Upper lobe of left lung (tissue), 6 donors: Measurements from ENCODE around the gene PIM3. TPM values are rescaled to one million over a fixed set of nuclear protein-coding genes. Genes with fewer than 3 reads are reported as not detected.

Source experiments
- ATAC-seq, 2 donors: fragments of 200-7000 bp; cut with Tn5 transposase; one replicate each; pipeline ENCODE4 v1.9.1; 2022; ENCODE audit warnings: mild to moderate bottlenecking in 2 of 2, moderate library complexity in 2 of 2; ENCODE audit not compliant: low FRiP score in 2 of 2
- DNase-seq, 2 donors: peaks; one replicate each; pipeline ENCODE4 v3.0.0-alpha.2; 2019 to 2020
- H3K27ac ChIP-seq, 4 donors: fragments of 200-600 bp; sonication (generic); one replicate each; pipeline ENCODE4 v1.5.1; 2016 to 2019
- H3K27me3 ChIP-seq, 4 donors: fragments of 200-600 bp; sonication (generic); one replicate each; pipeline ENCODE4 v1.5.1; 2017 to 2019
- H3K36me3 ChIP-seq, 4 donors: fragments of 200-600 bp; sonication (generic); one replicate each; pipeline ENCODE4 v1.5.1; 2016 to 2019
- H3K4me1 ChIP-seq, 4 donors: fragments of 200-600 bp; sonication (generic); one replicate each; pipeline ENCODE4 v1.5.1; 2018 to 2019
- H3K4me3 ChIP-seq, 4 donors: fragments of 200-600 bp; sonication (generic); one replicate each; pipeline ENCODE4 v1.5.1; 2017 to 2019; ENCODE audit warnings: mild to moderate bottlenecking in 2 of 4, moderate library complexity in 1 of 4
- H3K9me3 ChIP-seq, 4 donors: fragments of 200-600 bp; sonication (generic); one replicate each; pipeline ENCODE4 v1.5.1; 2018 to 2019
- CTCF ChIP-seq, 6 experiments: fragments of 450-650 bp in 4 of 6; fragments of 200-600 bp in 2 of 6; sonication (generic) in 2 of 6; IDR thresholded peaks; one replicate each; pipeline ENCODE4 v1.5.1; 2016 to 2019; ENCODE audit warnings: antibody characterized with exemption in 6 of 6
- EP300 ChIP-seq, 4 donors: sonication (generic); formaldehyde crosslinking; IDR thresholded peaks; one replicate each; pipeline ENCODE4 v1.5.1; 2017; ENCODE audit warnings: antibody characterized with exemption in 4 of 4, control low read depth in 2 of 4
- POLR2A ChIP-seq, 4 donors: fragments of 450-650 bp; IDR thresholded peaks; one replicate each; pipeline ENCODE4 v1.5.1; 2016 to 2017; ENCODE audit warnings: antibody characterized with exemption in 4 of 4, mild to moderate bottlenecking in 2 of 4
- POLR2AphosphoS5 ChIP-seq, 2 donors: sonication (generic); formaldehyde crosslinking; IDR thresholded peaks; one replicate each; pipeline ENCODE4 v1.5.1; 2017; ENCODE audit warnings: antibody characterized with exemption in 2 of 2
- WGBS, 2 donors: methylation state at CpG; one replicate each; pipeline ENCODE4 v1.1.5; 2017 to 2018; 5-methylcytosine and 5-hydroxymethylcytosine counted together
- total RNA-seq, 6 donors: library from RNA; depleted of rRNA in 4 of 6; stranded (reverse); fragments of >200 nt in 4 of 6; gene quantifications; one replicate each; pipeline versions ENCODE4 v1.1.0 to v1.2.1, GENCODE V29; 2016 to 2021
- donor health status: DM: no; HTN: no; CAD: no; lungs with moderate emphysema.
- donor health status: DM: no; HTN: yes; CAD: no; lungs with severe emphysema.

Gene PIM3
- total RNA-seq, 6 donors from 2014 or later: 131 to 246 (median 156) TPM

DNA sequence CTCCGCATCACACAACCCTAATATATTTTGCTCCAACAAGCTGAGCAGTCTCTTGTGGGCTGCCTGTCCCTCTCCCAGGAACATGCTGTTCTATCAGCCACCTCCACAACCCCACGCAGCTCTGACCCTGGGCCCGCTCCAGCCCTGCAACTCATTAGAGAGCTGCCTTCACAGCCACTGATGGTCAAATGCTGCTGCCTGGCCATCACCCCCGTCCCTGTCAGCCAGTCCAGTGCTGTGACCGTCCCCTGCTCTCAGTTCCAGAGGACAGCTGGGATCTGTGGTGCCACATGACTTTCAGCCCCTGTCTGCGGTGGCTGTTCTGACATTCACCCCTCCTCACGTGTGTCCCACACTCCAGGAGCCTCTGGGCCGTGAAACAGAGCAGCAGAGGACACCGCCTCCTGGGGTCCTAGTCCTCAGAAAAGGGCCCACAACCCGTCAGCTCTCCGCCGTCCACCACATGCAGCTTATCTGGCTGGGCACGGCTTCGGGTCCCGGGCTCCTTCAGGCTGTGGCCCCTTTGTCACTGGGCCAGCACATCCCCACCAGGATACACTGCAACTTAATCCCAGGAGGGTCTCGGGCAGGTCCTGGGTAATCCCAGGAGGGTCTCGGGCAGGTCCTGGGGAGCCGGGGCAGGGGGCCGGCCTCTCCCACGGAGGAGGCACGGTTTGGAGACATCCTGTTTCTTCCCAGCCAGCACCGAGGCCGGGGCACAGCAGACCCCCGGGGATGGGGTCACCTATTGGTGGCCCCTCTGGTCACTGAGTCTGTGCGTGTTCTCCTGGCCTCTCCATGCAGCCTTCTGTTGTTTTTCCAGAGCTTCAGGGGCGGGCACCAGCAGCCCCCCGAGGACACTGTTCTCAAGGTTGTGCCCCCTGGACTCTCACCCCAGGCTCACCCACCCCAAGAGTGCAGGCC, 27.1 kb upstream of the PIM3 start:
- H3K36me3 ChIP-seq: no peaks in the 10 kb centered on the region
- peak overlapping the region in 3 of 4 donors; percentile 45 to 61 (median 61) for H3K4me3 ChIP-seq
- H3K27ac ChIP-seq: peak overlapping the region; percentile 95 to 100 (median 98)
- peaks cover 69 to 89% (median 77%) of the 10 kb centered on the region in 4 donors for H3K4me1 ChIP-seq
- H3K9me3 ChIP-seq: no peaks in the 10 kb centered on the region
- DNase-seq: peak in 1 of 2 donors; percentile 79
- peaks cover 0 to 6% (median 0%) of the 10 kb centered on the region in 4 donors for H3K27me3 ChIP-seq
- no peak for TF ChIP-seq POLR2A (IDR thresholded peaks at IDR 0.05)
- peak; percentile 38 to 49 for TF ChIP-seq POLR2AphosphoS5 (IDR thresholded peaks at IDR 0.05)
- no peak for TF ChIP-seq CTCF (IDR thresholded peaks at IDR 0.05)
- TF ChIP-seq EP300 (IDR thresholded peaks at IDR 0.05): peak in 2 of 4 donors; percentile 13 to 19
- WGBS, 2 donors: 73 to 75% methylated on average over 7 to 23 of the region's 27 CpGs
- ATAC-seq: no peak

- Histone ChIP-seq H3K9me3 (no peaks in the 10 kb centered on the region), H3K27me3 (peaks cover 0 to under 1% (median 0%) of the 10 kb centered on the region in 4 donors), H3K4me3 (peak overlapping the region; percentile 27 to 61 (median 53)), H3K27ac (peak overlapping the region; percentile 95 to 100 (median 98)), H3K36me3 (no peaks in the 10 kb centered on the region), H3K4me1 (peaks cover 66 to 93% (median 78%) of the 10 kb centered on the region in 4 donors)
- ATAC-seq: peak; percentile 27 to 61
- peak; percentile 89 to 95 for DNase-seq
- WGBS, 2 donors: 23 to 49% methylated on average over 14 to 18 of the region's 24 CpGs
- TF ChIP-seq POLR2AphosphoS5 (IDR thresholded peaks at IDR 0.05) (peak; percentile 54 to 89), CTCF (IDR thresholded peaks at IDR 0.05) (peak in 2 of 6 experiments; percentile 11 to 21), EP300 (IDR thresholded peaks at IDR 0.05) (peak in 2 of 4 donors; percentile 81 to 96), POLR2A (IDR thresholded peaks at IDR 0.05) (peak in 3 of 4 donors; percentile 16 to 79 (median 55))
Measured at GRCh38 chr22:49934160-49934890, 26.2 kb upstream of the PIM3 start.

DNA sequence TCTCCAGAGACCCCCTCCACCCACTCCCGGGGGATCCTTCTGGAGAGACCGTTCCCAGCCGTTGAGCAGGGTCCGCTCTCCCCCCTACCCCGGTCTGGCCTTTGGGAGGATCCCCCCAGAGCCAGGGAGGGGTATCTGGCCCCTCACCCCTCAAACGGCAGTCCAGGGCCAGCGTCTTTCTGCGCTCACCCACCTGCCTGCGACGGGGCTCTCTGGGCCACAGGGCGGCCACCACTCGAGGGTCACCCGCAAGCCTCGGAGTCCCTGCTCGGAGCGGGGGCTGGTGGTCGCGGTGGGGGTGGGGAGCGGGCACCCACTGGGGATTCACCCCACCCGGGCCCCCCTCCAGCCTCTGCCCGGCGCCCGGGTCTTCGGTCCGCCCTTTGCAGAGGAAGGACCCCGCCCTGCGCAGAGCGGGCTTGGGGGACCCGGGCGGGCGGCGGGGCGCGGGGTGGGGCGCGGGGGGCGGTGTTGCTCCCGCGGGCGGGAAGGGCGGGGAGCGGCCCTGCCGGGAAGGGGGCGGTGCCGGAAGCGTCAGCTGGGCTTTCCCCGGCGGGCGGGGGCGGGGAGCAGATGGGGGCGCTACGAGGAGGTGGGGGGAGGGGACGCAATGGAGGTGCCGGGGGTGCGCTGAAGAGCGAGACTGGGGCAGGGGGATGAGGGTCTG, 25.5 kb upstream of the PIM3 start:
- WGBS, 2 donors: 12% methylated on average over 12 of the region's 56 CpGs; no CpG with 5 or more reads in 1 of the 2 donors
- no peaks in the 10 kb centered on the region for H3K36me3 ChIP-seq
- peak overlapping the region; percentile 95 to 100 (median 98) for H3K27ac ChIP-seq
- TF ChIP-seq POLR2A (IDR thresholded peaks at IDR 0.05): no peak
- no peak for TF ChIP-seq CTCF (IDR thresholded peaks at IDR 0.05)
- TF ChIP-seq EP300 (IDR thresholded peaks at IDR 0.05): peak in 2 of 4 donors; percentile 67 to 81
- TF ChIP-seq POLR2AphosphoS5 (IDR thresholded peaks at IDR 0.05): peak in 1 of 2 donors; percentile 41
- peak; percentile 2 to 60 for ATAC-seq
- no peaks in the 10 kb centered on the region for H3K27me3 ChIP-seq
- DNase-seq: peak; percentile 89 to 97
- peaks cover 62 to 92% (median 71%) of the 10 kb centered on the region in 4 donors for H3K4me1 ChIP-seq
- peak overlapping the region; percentile 27 to 61 (median 53) for H3K4me3 ChIP-seq
- H3K9me3 ChIP-seq: no peaks in the 10 kb centered on the region

DNA sequence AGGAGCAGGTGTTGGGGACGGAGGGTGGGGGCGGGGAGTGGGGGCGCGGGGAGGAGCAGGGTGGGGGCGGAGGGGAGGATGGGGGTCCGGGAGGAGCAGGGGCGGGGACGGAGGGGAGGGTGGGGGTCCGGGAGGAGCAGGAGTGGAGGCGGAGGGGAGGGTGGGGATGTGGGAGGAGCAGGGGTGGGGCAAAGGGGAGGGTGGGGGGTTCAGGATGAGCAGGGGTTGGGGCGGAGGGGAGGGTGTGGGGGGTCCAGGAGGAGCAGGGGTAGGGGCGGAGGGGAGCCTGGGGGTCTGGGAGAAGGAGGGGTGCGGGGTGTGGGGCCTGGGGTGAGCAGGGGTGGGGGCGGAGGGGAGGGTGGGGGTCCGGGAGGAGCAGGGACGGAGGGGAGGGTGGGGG, 25.0 kb upstream of the PIM3 start:
- Histone ChIP-seq H3K4me3 (peak overlapping the region in 3 of 4 donors; percentile 45 to 61 (median 61)), H3K9me3 (no peaks in the 10 kb centered on the region), H3K27ac (peak overlapping the region; percentile 95 to 100 (median 98)), H3K4me1 (peaks cover 58 to 87% (median 66%) of the 10 kb centered on the region in 4 donors), H3K27me3 (no peaks in the 10 kb centered on the region), H3K36me3 (no peaks in the 10 kb centered on the region)
- WGBS, 2 donors: no CpG with 5 or more reads among the region's 16 CpGs
- no peak for TF ChIP-seq POLR2AphosphoS5 (IDR thresholded peaks at IDR 0.05)
- no peak for TF ChIP-seq EP300 (IDR thresholded peaks at IDR 0.05)
- no peak for TF ChIP-seq CTCF (IDR thresholded peaks at IDR 0.05)
- no peak for TF ChIP-seq POLR2A (IDR thresholded peaks at IDR 0.05)
- no peak for ATAC-seq
- DNase-seq: no peak
